ENCODE results near the gene RCBTB2.

RCBTB2 gene

DNA sequence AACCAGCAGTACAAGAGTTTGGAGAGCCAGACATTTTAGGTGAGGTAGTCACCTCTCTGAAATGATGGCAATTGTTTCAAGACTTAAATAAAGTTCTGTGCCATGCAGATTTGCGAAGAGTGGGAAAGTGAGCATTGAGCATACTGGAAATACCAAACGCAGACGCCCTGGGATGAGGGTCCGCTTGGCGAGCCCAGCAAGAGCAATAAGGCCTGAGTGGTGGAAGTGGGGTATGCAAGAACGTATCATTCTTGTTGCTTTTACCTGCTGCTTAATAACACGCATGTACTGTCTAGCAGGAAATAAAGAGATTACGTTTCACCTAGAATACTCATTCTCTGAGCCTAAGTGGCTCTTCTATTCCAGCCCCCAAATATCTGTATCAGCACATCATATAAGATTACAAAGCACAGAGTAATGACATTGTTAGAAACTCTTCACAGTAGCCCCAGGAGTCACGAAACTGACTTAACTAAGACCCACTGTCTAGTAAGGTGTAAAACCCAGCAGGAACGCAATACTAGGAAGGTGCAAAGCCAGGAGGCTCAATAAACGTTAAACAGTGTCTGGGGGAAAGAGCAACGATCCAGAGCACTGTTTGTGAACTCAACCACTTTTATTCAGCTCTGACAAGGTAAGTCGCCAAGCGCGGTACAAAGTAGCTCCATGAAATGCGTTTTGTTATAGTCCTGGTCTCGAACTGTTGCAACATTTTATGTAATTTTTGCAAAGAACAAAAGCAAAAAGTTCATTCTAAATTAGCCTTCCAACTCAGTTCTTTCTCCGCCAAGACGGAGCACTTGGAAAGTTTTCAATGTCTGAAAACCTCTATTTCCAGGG is 1.2 kb downstream of the RCBTB2 start:
- FAIRE-seq, result no peak
- no peak for DNase-seq (ENCODE audit: insufficient read length, low spot score)
- TF ChIP-seq POLR2A (IDR thresholded peaks at IDR 0.05; ENCODE audit: low read depth, low read length), result no peak

DNA sequence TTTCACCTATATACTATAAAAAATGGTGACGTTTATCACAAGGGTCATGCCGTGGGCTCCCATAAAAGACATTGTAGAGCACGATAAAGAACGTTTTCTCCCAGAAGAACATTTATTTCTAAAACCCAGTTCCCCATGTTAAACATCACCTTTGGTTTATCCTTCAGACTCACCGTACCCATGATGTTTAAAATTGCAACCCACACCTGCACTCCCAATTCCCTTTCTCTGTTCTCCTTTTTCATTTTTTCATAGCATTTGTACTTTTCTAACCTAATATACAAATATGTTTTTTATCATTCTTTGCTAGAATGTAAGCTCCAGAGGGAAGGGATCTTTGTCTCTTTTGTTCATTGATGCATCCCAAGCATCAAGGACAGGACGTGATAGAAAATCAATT is 2.0 kb downstream of the RCBTB2 start:
- no peak for TF ChIP-seq POLR2A (IDR thresholded peaks at IDR 0.05; ENCODE audit: low read depth, low read length)
- FAIRE-seq (no peak), DNase-seq (ENCODE audit: insufficient read length, low spot score) (no peak)

- FAIRE-seq (no peak), DNase-seq (ENCODE audit: insufficient read length, low spot score) (no peak)
- no peak for TF ChIP-seq POLR2A (IDR thresholded peaks at IDR 0.05; ENCODE audit: low read depth, low read length)
These were observed 4.2 kb downstream of the RCBTB2 start for GRCh38 chr13:48528720-48529119.

DNA sequence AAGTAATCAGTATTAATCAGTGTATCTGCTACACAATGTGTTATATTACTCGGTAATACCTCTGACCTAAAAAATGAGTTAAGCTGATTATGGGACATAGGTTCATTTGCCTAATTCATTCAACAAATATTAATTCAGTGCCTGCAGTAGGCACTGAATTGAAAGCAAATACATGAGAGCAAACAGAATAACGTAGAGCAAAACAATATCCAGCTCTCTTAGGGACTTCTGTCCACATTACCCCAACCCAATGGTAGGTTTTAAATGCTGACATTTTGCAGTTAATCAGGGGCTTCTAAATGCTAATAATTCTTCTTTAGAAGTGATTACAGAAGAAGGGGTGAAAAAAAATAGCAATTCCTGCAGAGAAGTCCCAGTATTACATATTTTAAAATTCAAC is 4.9 kb downstream of the RCBTB2 start:
- TF ChIP-seq POLR2A (IDR thresholded peaks at IDR 0.05; ENCODE audit: low read depth, low read length), result no peak
- DNase-seq (ENCODE audit: insufficient read length, low spot score) (no peak), FAIRE-seq (no peak)

GRCh38 chr13:48526286-48526685 is 6.6 kb downstream of the RCBTB2 start:
- FAIRE-seq, result no peak
- no peak for DNase-seq (ENCODE audit: insufficient read length, low spot score)
- TF ChIP-seq POLR2A (IDR thresholded peaks at IDR 0.05; ENCODE audit: low read depth, low read length), result no peak

DNA sequence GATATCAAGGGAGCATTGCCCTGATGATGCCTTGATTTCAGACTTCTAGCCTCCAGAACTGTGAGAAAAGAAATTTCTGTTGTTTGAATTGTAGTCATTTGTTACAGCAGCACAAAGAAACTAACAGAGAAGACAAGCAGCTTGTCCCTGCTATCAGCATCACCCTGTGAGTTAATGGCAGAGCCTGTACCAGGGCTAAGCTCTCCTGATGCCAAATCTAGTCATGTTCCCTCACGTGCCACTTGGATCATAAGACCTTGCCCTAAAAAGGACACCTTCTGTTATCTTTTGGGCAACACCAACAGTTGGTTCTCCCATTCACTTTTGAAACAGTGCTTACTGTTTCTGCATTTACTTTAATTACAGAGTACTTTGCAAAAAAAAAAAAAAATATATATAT is 14.8 kb downstream of the RCBTB2 start:
- FAIRE-seq (no peak), DNase-seq (ENCODE audit: insufficient read length, low spot score) (no peak)
- TF ChIP-seq POLR2A (IDR thresholded peaks at IDR 0.05; ENCODE audit: low read depth, low read length), result no peak

DNA sequence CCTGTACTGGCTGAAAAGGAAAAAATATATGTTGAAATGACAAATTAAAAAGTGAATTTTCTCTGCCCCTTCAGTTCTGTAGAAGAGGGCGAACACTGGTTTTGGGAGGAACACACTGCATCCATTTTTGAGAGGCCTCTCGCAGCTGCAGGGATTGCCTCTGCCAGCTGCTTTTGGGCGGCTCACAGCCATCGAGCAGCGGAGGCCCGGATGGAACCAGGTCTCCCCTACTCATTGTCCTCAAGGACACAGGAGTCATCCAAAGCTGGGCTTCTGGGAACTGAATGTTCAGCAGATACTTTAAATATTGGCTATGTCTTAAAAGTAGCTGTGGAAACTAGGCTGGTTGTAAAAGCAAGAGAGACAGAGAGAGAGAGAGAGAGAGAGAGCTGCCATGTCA is 17.1 kb downstream of the RCBTB2 start:
- FAIRE-seq (no peak), DNase-seq (ENCODE audit: insufficient read length, low spot score) (no peak)
- TF ChIP-seq POLR2A (IDR thresholded peaks at IDR 0.05; ENCODE audit: low read depth, low read length), result no peak

- DNase-seq (ENCODE audit: insufficient read length, low spot score) (no peak), FAIRE-seq (no peak)
- no peak for TF ChIP-seq POLR2A (IDR thresholded peaks at IDR 0.05; ENCODE audit: low read depth, low read length)
These were observed 18.1 kb downstream of the RCBTB2 start for GRCh38 chr13:48514793-48515192.

DNA sequence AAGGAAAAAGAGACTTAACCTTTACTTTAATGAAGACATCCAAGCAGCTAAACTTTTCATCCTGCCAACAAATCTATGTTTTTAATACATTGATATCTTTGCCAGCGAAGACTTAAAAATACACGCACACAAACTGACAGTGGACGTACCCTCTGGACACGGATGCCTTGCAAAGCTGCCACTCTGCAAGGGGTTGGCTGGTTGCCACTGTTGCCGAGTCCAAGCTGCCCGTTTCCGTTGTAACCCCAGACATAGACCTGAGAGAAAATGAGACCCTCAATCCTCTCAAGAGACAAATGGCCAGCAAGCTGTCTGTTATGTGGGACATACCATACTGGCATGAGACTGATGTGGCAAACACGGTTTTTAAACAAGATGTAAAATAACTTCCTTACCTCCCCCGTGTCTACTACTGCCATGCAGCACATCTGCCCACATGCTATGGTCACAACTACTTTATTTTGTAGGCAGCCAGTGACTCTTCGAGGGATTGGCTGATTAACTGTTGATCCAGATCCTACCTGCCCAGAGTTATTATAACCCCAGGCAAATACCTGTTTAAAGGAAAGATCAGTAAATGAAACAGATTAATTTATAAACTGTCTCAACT is 21.2 kb downstream of the RCBTB2 start:
- DNase-seq (ENCODE audit: insufficient read length, low spot score) (no peak), FAIRE-seq (no peak)
- TF ChIP-seq POLR2A (IDR thresholded peaks at IDR 0.05; ENCODE audit: low read depth, low read length), result no peak

DNA sequence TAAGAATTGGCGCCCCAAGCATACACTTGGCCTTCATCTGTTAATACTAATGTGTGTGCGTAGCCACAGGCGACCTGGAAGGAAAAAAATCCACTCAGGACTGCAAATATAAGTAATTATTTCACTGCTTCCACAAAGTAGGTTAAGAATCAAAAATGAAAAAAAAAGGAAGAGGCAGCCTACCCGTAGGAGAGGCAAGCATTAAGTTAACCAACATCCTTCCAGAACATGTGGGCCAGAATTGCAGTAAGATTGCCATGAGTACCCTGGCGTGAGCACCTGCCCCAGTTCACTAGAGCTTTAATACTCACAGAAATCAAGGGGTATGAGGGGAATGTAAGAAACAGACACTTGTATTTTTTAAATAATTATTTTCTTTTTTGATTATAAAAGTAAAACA is 22.2 kb downstream of the RCBTB2 start:
- no peak for FAIRE-seq
- no peak for TF ChIP-seq POLR2A (IDR thresholded peaks at IDR 0.05; ENCODE audit: low read depth, low read length)

DNA sequence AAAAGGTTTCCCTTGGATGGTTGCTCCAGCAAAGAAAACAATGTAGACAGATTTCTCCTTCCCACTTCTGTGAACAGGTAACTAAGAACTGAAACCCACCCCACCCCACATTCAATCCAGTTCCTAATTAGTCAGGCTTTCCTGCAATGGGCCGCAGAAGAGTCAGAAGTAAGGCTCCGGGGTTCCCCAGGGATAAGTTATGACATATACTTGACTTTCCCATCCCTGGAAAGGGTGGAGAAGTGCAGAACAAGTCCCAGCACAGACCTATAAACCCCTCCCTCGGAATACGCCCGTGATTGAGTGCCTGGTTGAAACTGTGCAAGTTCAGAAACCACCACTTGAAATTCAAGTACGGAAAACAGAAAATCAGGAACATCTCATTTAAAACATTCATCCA is 24.9 kb downstream of the RCBTB2 start:
- FAIRE-seq, result no peak
- no peak for DNase-seq (ENCODE audit: insufficient read length, low spot score)

More for the DNA sequence above, 22.2 kb downstream of the RCBTB2 start:
- DNase-seq (ENCODE audit: insufficient read length, low spot score), result no peak

GRCh38 chr13:48507021-48507420 is 25.9 kb downstream of the RCBTB2 start:
- no peak for DNase-seq (ENCODE audit: insufficient read length, low spot score)
- no peak for FAIRE-seq
- TF ChIP-seq POLR2A (IDR thresholded peaks at IDR 0.05; ENCODE audit: low read depth, low read length), result no peak

More for the DNA sequence above, 24.9 kb downstream of the RCBTB2 start:
- no peak for TF ChIP-seq POLR2A (IDR thresholded peaks at IDR 0.05; ENCODE audit: low read depth, low read length)

DNA sequence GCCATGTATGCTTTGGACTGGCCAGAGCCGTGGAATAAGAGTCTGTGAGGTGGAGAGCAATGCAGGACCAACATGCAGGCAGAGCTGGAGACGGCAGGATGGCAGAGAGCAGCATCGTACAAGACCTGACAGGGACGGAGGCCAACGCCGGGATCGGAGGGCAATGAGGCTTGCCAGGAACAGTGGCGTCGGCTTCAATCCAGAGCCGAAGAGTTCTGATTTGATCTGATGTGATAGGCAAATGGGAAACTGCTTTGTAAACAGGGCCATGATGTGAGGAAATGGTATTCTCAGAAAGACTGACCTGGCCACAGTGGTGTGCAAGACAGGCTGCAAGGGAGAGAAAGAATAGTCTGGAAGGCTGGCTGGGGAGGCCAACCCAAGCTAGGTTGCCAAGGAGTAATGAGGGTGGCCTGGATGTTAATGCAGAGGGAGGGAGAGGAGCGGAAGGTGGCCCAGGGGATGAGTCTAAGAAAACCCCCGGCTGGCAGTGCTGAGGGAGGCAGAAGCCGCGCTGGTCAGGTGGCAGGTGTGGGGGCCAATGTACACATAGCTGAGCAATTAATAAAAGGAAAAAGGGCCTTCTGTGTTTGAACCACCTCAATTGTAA is 26.7 kb downstream of the RCBTB2 start:
- FAIRE-seq, result no peak
- no peak for DNase-seq (ENCODE audit: insufficient read length, low spot score)
- TF ChIP-seq POLR2A (IDR thresholded peaks at IDR 0.05; ENCODE audit: low read depth, low read length), result no peak

DNA sequence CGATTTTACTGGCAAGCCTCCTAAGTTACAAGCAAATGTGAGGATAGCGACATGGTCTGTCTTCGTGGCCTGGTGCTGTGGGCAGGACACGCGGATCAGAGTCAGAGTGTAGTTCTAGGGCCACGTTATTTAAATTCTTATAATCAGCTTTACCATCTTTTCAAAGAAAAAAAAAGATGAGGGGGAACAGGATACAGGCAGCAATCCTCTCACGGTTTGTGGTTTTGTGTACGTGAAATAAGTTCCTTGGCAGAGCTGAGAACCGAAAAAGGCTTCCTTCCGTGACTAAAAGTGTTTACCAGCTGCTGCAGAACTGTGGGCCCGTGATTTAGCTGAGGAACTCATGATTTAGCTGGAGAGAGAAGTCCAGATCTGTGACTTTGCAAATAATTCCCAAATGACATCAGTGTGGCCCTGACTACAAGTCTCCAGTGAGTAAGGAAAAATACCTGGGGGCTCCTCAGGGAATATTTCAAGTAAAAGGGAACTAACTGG is 27.2 kb downstream of the RCBTB2 start:
- no peak for TF ChIP-seq POLR2A (IDR thresholded peaks at IDR 0.05; ENCODE audit: low read depth, low read length)
- FAIRE-seq, result no peak
- no peak for DNase-seq (ENCODE audit: insufficient read length, low spot score)

All from H54 (cell line).